ENCODE measurements around the gene SLC10A7. TPM values are rescaled to one million over a fixed set of nuclear protein-coding genes. Genes with fewer than 3 reads are reported as not detected.

SLC10A7 gene
- total RNA-seq, 1 experiment from 2014 or later, result 3.9 TPM

GRCh38 chr4:146229406-146229805, 292.3 kb downstream of the SLC10A7 start:
- Histone ChIP-seq H3K4me2 (ENCODE audit: insufficient read depth, insufficient read length, low read length) (no peak overlapping the region), H3K4me1 (ENCODE audit: insufficient read depth, low read length) (no peaks in the 10 kb centered on the region), H2AFZ (ENCODE audit: low read length) (no peak overlapping the region), H3K18ac (ENCODE audit: insufficient read length, low read depth, low read length) (no peak overlapping the region), H3K27ac (ENCODE audit: insufficient read length, low read depth, low read length) (no peak overlapping the region), H2BK12ac (ENCODE audit: insufficient read length, low read depth, low read length) (no peak overlapping the region), H2BK120ac (ENCODE audit: low read depth, low read length, poor library complexity, severe bottlenecking) (no peak overlapping the region), H2BK15ac (ENCODE audit: low read depth, low read length) (no peak overlapping the region), H3K79me2 (ENCODE audit: insufficient read depth, low read length) (no peaks in the 10 kb centered on the region), H2BK5ac (ENCODE audit: insufficient read length, low read length) (no peak overlapping the region), H3K56ac (ENCODE audit: insufficient read length, low read depth, low read length) (no peak overlapping the region), H3K27me3 (ENCODE audit: insufficient read depth, low read length) (no peaks in the 10 kb centered on the region), H3K4ac (ENCODE audit: low read depth, low read length) (no peak overlapping the region), H3K23me2 (ENCODE audit: insufficient read length, low read depth, low read length, poor library complexity, severe bottlenecking) (no peaks in the 10 kb centered on the region), H4K91ac (ENCODE audit: insufficient read length, low read depth, low read length) (no peak overlapping the region), H4K5ac (ENCODE audit: insufficient read length, low read depth, low read length) (no peak overlapping the region), H4K8ac (replicated peaks; ENCODE audit: insufficient read length, low read depth, low read length) (no peak overlapping the region), H2AK5ac (ENCODE audit: insufficient read length, low read length) (no peak overlapping the region), H3K79me1 (ENCODE audit: insufficient read depth, low read depth, low read length, poor library complexity, severe bottlenecking) (no peaks in the 10 kb centered on the region), H4K20me1 (ENCODE audit: control insufficient read depth, insufficient read depth, insufficient read length) (no peaks in the 10 kb centered on the region), H3T11ph (ENCODE audit: low read length) (no peak overlapping the region), H3K9ac (ENCODE audit: extremely low read depth, insufficient read length, low read length) (no peak overlapping the region), H2BK20ac (ENCODE audit: low read depth, low read length, poor library complexity, severe bottlenecking) (no peak overlapping the region), H3K23ac (ENCODE audit: insufficient read length, low read depth, low read length) (no peak overlapping the region), H3K14ac (ENCODE audit: insufficient read depth, low read length) (no peak overlapping the region), H3K9me3 (ENCODE audit: control insufficient read depth, low read depth, low read length) (no peaks in the 10 kb centered on the region)
- no peaks in the 10 kb centered on the region; the same call in 1 of the 2 replicates for H3K27me3 Mint-ChIP-seq (ENCODE audit: low read depth)
- DNase-seq, result no peak
- TF ChIP-seq CTCF (conservative IDR thresholded peaks at IDR 0.05), result no peak
- H3K4me3 Mint-ChIP-seq, result no peak overlapping the region
- no peaks in the 10 kb centered on the region for H3K4me1 Mint-ChIP-seq
- H3K27ac Mint-ChIP-seq, result no peak overlapping the region; a peak in 1 of 7 replicates
- no peaks in the 10 kb centered on the region for H3K9me3 Mint-ChIP-seq
- H3K36me3 Mint-ChIP-seq (ENCODE audit: insufficient read depth in 1 of 3, low read depth in 3 of 3), result no peaks in the 10 kb centered on the region
